Stimulated activated naive CD8-positive, alpha-beta T cell treated with anti-CD3 and anti-CD28 coated beads, Interleukin-15, amount 100 ng/mL, for 72 hours (primary cell): ENCODE data around the gene OSBPL8.

Experiments used
- ATAC-seq: fragments of 150-1000 bp; cut with Tn5 transposase; 2 replicates; pipeline ENCODE4 v1.10.0; 2021; ENCODE audit warnings: mild to moderate bottlenecking, moderate library complexity
- DNase-seq, 2 donors: peaks; one replicate each; pipeline ENCODE4 v3.0.0; 2021 to 2022
- H3K27ac Mint-ChIP-seq, 2 donors: one replicate each; pipeline ENCODE4 v1.8.0; 2022; ENCODE audit warnings: mild to moderate bottlenecking in 2 of 2, mixed read lengths in 2 of 2, moderate library complexity in 2 of 2
- H3K27me3 Mint-ChIP-seq: one replicate; pipeline ENCODE4 v1.8.0; 2022; ENCODE audit warnings: mixed read lengths
- H3K4me1 Mint-ChIP-seq: one replicate; pipeline ENCODE4 v1.8.0; 2022; ENCODE audit warnings: mild to moderate bottlenecking, mixed read lengths
- H3K4me3 Mint-ChIP-seq, 2 donors: one replicate each; pipeline ENCODE4 v1.8.0; 2022; ENCODE audit warnings: mild to moderate bottlenecking in 2 of 2, mixed read lengths in 2 of 2, moderate library complexity in 1 of 2
- H3K9me3 Mint-ChIP-seq, 2 donors: one replicate each; pipeline ENCODE4 v1.8.0; 2022; ENCODE audit warnings: mixed read lengths in 2 of 2

The OSBPL8 gene

DNA sequence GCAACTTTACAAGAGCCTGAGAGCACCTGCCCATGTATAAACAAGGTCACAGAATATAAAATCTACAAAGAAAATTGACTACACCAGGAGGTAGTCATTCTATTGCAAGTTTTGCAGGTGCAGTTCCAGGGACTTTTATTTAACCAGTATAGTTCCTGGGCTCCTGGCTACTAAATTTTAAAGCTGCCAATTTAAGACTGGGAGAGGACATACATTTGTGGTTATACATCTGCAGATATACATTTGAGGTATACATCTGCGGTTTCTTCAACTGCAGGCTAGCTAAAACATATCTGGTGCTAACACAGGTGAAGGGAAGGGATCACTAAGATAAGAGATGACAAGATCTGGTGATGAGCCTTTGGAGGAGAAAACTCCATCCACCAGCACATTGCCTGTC, 241.6 kb downstream of the OSBPL8 start:
- Mint-ChIP-seq H3K27me3 (peaks cover 27% of the 10 kb centered on the region), H3K27ac (no peak overlapping the region), H3K4me1 (no peaks in the 10 kb centered on the region), H3K4me3 (no peak overlapping the region), H3K9me3 (no peaks in the 10 kb centered on the region)
- ATAC-seq (no peak), DNase-seq (no peak)

DNA sequence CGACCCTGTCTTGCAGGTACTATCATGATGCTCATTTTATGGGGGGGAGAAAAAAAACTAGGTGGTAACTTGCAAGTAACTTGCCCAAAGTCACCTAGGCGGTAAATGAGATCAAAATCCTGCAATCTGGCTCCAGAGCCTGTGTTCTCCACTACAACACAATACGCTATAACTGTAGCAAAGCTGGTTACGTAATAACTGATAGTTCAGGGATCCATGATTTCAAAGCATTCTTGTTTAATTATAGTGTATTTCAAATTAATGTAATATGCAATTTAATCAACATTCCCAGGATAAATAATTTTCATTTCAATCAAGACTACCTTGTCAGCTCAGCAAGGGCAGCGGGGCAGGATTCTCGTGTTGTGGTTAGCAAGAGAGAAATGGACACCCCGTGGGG, 243.1 kb downstream of the OSBPL8 start:
- ATAC-seq, result no peak
- Mint-ChIP-seq H3K4me3 (no peak overlapping the region), H3K4me1 (no peaks in the 10 kb centered on the region), H3K27ac (no peak overlapping the region), H3K27me3 (peaks cover 23% of the 10 kb centered on the region), H3K9me3 (no peaks in the 10 kb centered on the region)
- no peak for DNase-seq

DNA sequence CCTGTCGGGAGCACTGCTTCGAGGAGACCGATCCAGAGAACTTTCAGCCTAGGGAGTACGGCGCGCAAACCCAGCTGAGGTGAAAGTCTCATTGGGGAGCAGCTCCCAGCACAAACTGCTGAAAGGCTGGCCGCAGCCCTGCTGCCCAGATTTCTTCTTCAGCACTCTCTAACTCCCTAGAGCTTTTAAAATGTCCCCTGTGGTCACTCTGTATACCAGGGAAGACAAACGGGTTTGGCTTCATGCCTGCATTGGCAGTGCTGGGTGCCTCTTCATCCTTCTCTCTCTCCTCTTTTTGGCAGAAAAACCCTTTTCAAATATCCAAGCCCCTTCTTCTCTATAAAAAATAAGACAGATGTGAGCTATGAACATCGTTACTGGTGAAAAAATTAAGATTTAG, 246.3 kb downstream of the OSBPL8 start:
- no peak for DNase-seq
- Mint-ChIP-seq H3K4me1 (no peaks in the 10 kb centered on the region), H3K9me3 (no peaks in the 10 kb centered on the region), H3K27ac (no peak overlapping the region), H3K4me3 (no peak overlapping the region), H3K27me3 (peaks cover 23% of the 10 kb centered on the region)
- ATAC-seq, result no peak

DNA sequence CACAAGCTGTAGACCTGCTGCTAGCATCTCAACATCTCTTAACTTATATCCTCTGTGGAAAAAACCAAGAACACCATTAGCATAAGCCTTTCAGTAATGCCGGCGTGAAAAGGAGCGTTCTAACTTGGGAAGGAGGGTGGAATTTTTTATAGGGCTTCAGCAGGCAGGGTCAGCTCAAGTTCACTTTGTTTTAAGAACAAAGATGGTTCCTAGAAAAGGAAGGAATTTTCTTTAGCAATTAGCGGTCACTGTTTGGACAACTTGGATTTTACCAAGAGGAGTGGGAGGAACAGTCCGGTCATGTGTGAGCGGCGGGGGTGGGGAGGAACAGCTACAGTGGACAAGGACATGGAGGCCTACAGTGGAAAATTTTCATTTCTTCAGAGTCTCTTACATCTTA, 247.3 kb downstream of the OSBPL8 start:
- Mint-ChIP-seq H3K9me3 (no peaks in the 10 kb centered on the region), H3K4me3 (no peak overlapping the region), H3K27ac (no peak overlapping the region), H3K4me1 (no peaks in the 10 kb centered on the region), H3K27me3 (peaks cover 24% of the 10 kb centered on the region)
- ATAC-seq (no peak), DNase-seq (no peak)

DNA sequence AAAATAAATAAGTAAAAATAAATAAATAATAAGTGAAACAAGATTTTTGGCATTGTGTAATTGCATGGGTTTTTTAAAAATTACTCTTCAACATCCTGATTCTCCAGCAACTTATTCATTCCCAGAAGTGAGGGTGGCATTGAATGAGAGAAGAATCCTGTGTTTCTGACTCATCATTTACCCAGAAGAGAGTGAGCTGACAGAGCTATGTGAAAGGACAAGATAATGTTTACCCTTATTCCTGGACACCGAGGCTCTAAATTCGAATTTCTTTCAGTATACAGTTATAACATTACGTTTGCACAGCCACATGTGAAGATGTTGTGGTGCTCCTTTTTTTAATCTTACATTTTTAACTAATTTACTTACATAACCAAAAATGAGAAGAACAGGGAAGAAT, 247.8 kb downstream of the OSBPL8 start:
- ATAC-seq, result no peak
- peaks cover 29% of the 10 kb centered on the region for H3K27me3 Mint-ChIP-seq
- no peaks in the 10 kb centered on the region for H3K9me3 Mint-ChIP-seq
- H3K4me1 Mint-ChIP-seq, result no peaks in the 10 kb centered on the region
- H3K4me3 Mint-ChIP-seq, result no peak overlapping the region
- no peak overlapping the region for H3K27ac Mint-ChIP-seq
- no peak for DNase-seq

DNA sequence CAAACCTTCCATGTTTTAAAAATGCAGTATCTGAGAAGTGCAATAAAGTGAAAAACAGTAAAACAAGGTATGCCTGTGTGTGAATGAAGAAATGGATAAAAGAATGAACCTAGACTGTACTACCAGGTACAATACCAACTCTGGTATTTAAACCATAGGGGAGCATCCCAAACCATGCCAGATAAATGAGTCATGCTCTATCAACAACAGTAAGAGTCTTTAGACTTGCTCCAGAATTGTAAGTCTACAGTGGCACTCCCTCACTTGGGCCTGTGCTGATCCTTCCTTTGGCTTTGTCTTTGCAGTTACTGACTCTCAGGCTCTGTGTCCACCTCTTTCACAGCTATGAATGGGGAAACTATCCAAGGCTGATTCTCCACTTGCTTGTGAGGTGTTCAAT, 249.5 kb downstream of the OSBPL8 start:
- H3K9me3 Mint-ChIP-seq, result no peaks in the 10 kb centered on the region
- H3K27ac Mint-ChIP-seq, result no peak overlapping the region
- no peak overlapping the region for H3K4me3 Mint-ChIP-seq
- DNase-seq, result no peak
- no peaks in the 10 kb centered on the region for H3K4me1 Mint-ChIP-seq
- H3K27me3 Mint-ChIP-seq, result peaks cover 30% of the 10 kb centered on the region
- no peak for ATAC-seq

DNA sequence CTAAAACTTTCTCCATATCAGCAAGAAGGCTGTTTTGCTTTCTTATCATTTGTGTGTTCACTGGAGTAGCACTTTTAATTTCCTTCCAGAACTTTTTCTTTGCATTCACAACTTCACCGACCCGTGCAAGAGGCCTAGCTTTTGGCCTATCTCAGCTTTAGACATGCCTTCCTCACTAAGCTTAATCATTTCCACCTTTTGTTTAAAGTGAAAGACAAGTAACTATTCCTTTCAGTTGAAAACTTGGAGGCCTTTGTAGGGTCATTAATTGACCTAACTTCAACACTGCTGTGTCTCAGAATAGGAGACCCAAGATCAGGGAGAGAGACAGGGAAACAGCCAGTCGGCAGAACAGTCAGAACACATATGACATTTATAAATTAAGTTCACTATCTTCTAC, 250.7 kb downstream of the OSBPL8 start:
- Mint-ChIP-seq H3K4me3 (no peak overlapping the region), H3K4me1 (no peaks in the 10 kb centered on the region), H3K27ac (no peak overlapping the region), H3K9me3 (no peaks in the 10 kb centered on the region), H3K27me3 (peaks cover 29% of the 10 kb centered on the region)
- DNase-seq, result no peak
- no peak for ATAC-seq

DNA sequence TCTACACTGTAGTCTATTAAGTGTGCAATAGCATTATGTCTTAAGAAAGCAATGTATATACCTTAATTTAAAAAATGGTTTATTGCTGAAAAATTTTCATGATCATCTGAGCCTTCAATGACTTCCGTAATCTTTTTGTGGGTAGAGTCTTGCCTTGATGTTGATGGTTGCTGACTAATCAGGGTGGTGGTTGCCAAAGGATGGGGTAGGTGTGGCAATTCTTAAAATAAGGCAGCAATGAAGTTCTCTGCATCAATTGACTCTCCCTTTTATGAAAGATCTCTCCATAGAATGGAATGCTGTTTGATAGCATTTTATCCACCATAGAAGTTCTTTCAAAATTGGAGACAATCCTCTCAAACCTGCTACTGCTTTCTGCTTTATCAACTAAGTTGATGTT, 252.5 kb downstream of the OSBPL8 start:
- ATAC-seq, result no peak
- H3K9me3 Mint-ChIP-seq, result peaks cover 3 to 14% of the 10 kb centered on the region in 2 donors
- no peak for DNase-seq
- peaks cover 25% of the 10 kb centered on the region for H3K27me3 Mint-ChIP-seq
- H3K4me3 Mint-ChIP-seq, result no peak overlapping the region
- H3K27ac Mint-ChIP-seq, result no peak overlapping the region
- no peaks in the 10 kb centered on the region for H3K4me1 Mint-ChIP-seq

DNA sequence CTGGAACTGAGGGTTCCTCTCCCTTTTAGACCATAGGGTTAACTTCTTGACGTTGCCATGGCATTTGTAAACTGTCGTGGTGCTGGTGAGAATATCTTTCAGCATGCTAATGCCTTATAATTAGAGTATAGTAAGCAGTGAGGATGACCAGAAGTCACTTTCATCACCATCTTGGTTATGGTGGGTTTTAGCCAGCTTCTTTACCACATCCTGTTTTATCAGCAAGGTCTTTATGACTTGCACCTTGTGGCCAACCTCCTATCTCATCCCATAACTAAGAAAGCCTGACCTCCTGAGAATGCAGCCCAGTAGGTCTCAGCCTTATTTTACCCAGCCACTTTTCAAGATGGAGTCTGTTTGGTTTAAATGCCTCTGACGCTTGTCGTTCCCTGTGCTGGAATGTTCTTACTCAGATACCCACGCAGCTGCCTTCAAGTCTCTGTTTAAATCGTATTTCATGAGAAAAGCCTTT, 255.5 kb downstream of the OSBPL8 start:
- ATAC-seq, result peak; percentile 60
- H3K4me1 Mint-ChIP-seq, result no peaks in the 10 kb centered on the region
- DNase-seq, result peak in 1 of 2 donors; percentile 9

DNA sequence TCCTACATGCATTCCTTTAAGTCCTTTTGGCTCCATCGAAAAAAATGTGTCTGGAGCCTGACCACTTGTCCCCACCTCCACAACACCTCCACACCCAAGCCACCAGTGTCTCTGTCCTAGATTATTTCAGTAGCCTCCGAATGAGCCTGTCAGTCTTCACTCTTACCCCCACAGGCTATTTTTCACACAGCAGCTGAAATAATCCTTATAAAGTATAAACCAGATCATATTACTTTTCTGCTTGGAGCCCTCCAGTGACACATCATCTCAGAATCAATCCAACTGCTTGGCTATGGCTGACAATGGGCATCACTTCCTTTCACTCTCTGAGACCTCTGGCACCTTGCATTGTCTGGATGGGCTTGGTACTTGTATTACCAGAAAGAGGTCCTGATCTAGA, 256.2 kb downstream of the OSBPL8 start:
- ATAC-seq (no peak), DNase-seq (no peak)
- peaks cover 32% of the 10 kb centered on the region for H3K27me3 Mint-ChIP-seq
- H3K9me3 Mint-ChIP-seq, result peaks cover 3 to 14% of the 10 kb centered on the region in 2 donors
- H3K27ac Mint-ChIP-seq, result no peak overlapping the region
- H3K4me3 Mint-ChIP-seq, result no peak overlapping the region
- H3K4me1 Mint-ChIP-seq, result no peaks in the 10 kb centered on the region

More for the DNA sequence above, 255.5 kb downstream of the OSBPL8 start:
- H3K27me3 Mint-ChIP-seq, result peaks cover 32% of the 10 kb centered on the region
- H3K9me3 Mint-ChIP-seq, result peaks cover 3 to 14% of the 10 kb centered on the region in 2 donors
- H3K4me3 Mint-ChIP-seq, result no peak overlapping the region
- no peak overlapping the region for H3K27ac Mint-ChIP-seq
